Measurements from ENCODE around the gene ALDH8A1.

- no peak for TF ChIP-seq CENPX (CRISPR knock-in tag; IDR thresholded peaks at IDR 0.05)
- no peak for TF ChIP-seq JUN (CRISPR knock-in tag; IDR thresholded peaks at IDR 0.05)
- no peak for TF ChIP-seq POGK (CRISPR knock-in tag; conservative IDR thresholded peaks at IDR 0.05)
- TF ChIP-seq ZNF598 (CRISPR knock-in tag; IDR thresholded peaks at IDR 0.05; ENCODE audit: borderline replicate concordance): no peak
- no peak for TF ChIP-seq JDP2 (CRISPR knock-in tag; IDR thresholded peaks at IDR 0.05; ENCODE audit: borderline replicate concordance)
- no peak for TF ChIP-seq ZNF761 (CRISPR knock-in tag; conservative IDR thresholded peaks at IDR 0.05)
These were observed 29.2 kb upstream of the ALDH8A1 start for GRCh38 chr6:134979142-134979541.

All from HepG2 (cell line).